IPS DF 6.9 (cell line): ENCODE measurements around the gene SLCO4A1.

Experiments used
- DNase-seq: peaks from one replicate; pipeline ENCODE4 v3.0.0-alpha.2; 2013; ENCODE audit warnings: low read depth, low spot score
- H3K27ac ChIP-seq: one replicate; pipeline ENCODE4 v1.5.1; 2013; ENCODE audit warnings: low read length, control low read depth
- H3K27me3 ChIP-seq: 2 replicates; pipeline ENCODE4 v1.6.1; 2013; ENCODE audit warnings: mild to moderate bottlenecking, low read length; ENCODE audit not compliant: control insufficient read depth, insufficient read depth
- H3K36me3 ChIP-seq: 2 replicates; pipeline ENCODE4 v1.6.1; 2013; ENCODE audit warnings: low read length; ENCODE audit not compliant: control insufficient read depth, insufficient read depth
- H3K4me1 ChIP-seq: 2 replicates; pipeline ENCODE4 v1.6.1; 2013; ENCODE audit warnings: low read length; ENCODE audit not compliant: control insufficient read depth, insufficient read depth
- H3K4me3 ChIP-seq: 2 replicates; pipeline ENCODE4 v1.5.1; 2013; ENCODE audit warnings: mild to moderate bottlenecking, low read length
- H3K9me3 ChIP-seq: 2 replicates; pipeline ENCODE4 v1.6.1; 2013; ENCODE audit warnings: low read length, inconsistent platforms; ENCODE audit not compliant: control insufficient read depth, insufficient read depth
- WGBS: extraction: QIAGEN DNeasy Blood & Tissue Kit; methylation state at CpG from one replicate; pipeline ENCODE4 v1.1.7; 2013; ENCODE audit warnings: mixed read lengths, missing lambda C conversion rate; ENCODE audit not compliant: insufficient read length, insufficient coverage; 5-methylcytosine and 5-hydroxymethylcytosine counted together

Gene SLCO4A1

DNA sequence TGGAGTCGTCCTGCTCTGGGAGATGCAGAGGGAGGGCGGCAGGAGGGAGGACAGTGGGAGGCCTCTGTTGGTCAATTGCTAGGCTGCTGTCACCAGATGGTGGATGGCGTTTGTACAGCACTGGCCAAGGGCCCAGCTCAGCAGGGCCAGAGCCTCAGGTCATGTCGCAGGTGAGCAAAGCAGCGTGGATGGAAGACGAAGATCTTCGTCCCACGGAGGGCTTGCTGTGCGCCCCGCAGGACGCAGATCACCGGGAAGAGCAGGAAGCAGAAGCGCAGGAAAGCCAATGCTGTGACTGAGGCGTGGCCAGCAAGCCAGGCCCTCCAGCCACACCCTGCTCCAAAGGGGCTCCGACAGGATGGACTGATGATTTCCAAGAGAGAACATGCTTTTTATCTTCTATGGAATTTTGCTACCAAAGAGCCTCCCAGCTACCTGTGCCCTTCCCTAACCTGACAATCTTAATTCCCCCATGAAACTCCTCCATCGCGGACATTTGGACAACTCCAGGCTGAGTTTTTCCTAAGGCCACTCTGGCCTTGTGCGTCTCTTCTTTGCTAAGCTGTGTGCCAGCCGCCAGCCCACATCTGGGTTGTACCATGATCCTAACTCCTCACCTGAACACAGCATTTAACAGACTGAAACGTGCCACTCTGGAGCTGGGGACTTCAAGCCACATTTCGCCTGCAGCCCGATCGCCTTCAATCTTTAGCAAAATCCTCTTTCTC lies 3.5 kb upstream of the SLCO4A1 start:
- peaks cover 9% of the 10 kb centered on the region for H3K4me1 ChIP-seq
- H3K36me3 ChIP-seq, result no peaks in the 10 kb centered on the region; the same call in 1 of the 2 replicates
- H3K4me3 ChIP-seq, result no peak overlapping the region
- H3K9me3 ChIP-seq, result no peaks in the 10 kb centered on the region
- H3K27ac ChIP-seq, result no peak overlapping the region
- H3K27me3 ChIP-seq, result peaks cover 9% of the 10 kb centered on the region; the same call in 1 of the 2 replicates
- no CpG with 5 or more reads among the region's 23 CpGs for WGBS
- DNase-seq, result no peak

DNA sequence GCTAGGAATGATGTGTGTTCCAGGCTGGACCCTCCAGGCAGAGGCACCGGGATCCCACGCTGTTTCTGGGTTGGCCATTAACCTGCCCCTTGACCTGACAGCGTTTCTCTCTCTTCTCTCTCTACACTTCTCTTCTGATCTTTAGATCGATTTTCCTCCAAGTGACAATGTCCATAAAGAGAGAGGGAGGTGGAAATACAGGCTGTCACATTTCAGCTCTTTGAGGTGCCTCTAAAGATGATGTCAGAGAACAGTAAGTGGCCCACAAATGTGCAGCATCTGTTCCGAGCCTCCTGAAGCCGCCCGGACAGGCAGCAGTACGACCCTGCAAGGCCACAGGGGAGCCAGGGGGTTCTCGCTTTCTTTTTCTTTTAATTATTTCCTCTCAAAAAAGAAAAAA lies 2.5 kb upstream of the SLCO4A1 start:
- no peak for DNase-seq
- H3K4me3 ChIP-seq, result no peak overlapping the region
- no CpG with 5 or more reads among the region's 9 CpGs for WGBS
- H3K27me3 ChIP-seq, result peaks cover 9% of the 10 kb centered on the region; the same call in 1 of the 2 replicates
- no peak overlapping the region for H3K27ac ChIP-seq
- peaks cover 5% of the 10 kb centered on the region for H3K4me1 ChIP-seq
- no peaks in the 10 kb centered on the region for H3K9me3 ChIP-seq
- H3K36me3 ChIP-seq, result no peaks in the 10 kb centered on the region; the same call in 1 of the 2 replicates

DNA sequence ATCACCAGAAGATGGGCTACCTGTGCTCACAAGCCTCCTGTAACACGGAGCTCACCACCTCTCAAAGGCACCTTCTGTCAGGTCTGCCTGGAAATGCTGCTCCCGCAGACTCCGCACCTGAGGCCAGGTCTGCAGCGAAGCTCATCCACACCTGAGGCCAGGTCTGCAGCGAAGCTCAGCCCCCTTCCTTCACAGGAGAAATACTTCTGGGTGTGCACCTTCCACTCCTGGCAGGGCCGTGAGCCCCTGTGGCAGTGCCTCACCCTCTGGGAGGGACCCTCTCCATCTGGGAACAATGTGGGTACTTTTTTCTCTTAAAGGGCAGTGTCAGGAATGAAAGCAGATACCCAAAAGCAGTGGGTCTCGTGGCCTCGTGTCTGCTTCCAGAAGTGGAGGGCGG lies 1.4 kb upstream of the SLCO4A1 start:
- Histone ChIP-seq H3K27me3 (peaks cover 9% of the 10 kb centered on the region; the same call in 1 of the 2 replicates), H3K4me3 (no peak overlapping the region), H3K27ac (no peak overlapping the region), H3K4me1 (peaks cover 5% of the 10 kb centered on the region), H3K9me3 (no peaks in the 10 kb centered on the region), H3K36me3 (no peaks in the 10 kb centered on the region; the same call in 1 of the 2 replicates)
- WGBS, result no CpG with 5 or more reads among the region's 9 CpGs
- DNase-seq, result no peak

DNA sequence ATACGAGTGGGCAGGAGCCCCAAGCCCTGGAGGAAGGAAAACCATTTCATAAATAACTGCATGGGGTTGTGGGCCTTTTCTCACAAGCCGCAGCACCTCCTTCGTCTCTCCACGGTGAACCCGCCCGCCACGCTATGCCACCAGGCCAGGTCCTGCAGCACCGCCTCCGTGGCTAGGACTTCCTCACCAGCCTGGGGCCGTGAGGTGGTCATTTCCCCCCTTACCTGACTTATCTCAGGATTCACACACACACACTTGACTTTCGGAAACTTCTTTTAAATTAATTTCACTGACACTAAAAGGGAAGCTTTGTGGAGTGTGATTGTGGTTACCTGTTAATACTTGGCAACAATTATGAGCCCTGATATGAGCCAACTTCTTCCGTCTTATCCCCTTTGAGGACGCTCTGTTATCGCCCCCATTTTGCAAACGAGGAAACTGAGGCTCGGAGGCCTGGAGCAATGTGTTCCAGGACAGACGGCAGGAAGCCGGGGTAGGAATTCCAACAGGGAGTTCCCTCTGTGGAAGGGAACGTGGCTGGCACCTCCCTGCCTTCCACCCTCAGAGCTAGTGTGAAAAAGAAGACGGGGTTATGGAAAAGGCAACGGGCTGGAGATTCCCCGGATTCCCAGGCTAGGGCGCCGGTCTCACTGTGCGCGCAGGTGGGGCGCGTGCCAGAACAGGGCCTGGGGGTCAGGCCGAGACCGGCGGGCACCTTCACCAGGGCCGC lies 817 bp upstream of the SLCO4A1 start:
- peaks cover 9% of the 10 kb centered on the region; the same call in 1 of the 2 replicates for H3K27me3 ChIP-seq
- H3K4me1 ChIP-seq, result peaks cover 2% of the 10 kb centered on the region; the same call in 1 of the 2 replicates
- DNase-seq, result no peak
- H3K27ac ChIP-seq, result no peak overlapping the region
- H3K4me3 ChIP-seq, result peak overlapping the region; percentile 76; the same call in 1 of the 2 replicates
- no CpG with 5 or more reads among the region's 32 CpGs for WGBS
- H3K36me3 ChIP-seq, result no peaks in the 10 kb centered on the region; the same call in 1 of the 2 replicates
- no peaks in the 10 kb centered on the region for H3K9me3 ChIP-seq

DNA sequence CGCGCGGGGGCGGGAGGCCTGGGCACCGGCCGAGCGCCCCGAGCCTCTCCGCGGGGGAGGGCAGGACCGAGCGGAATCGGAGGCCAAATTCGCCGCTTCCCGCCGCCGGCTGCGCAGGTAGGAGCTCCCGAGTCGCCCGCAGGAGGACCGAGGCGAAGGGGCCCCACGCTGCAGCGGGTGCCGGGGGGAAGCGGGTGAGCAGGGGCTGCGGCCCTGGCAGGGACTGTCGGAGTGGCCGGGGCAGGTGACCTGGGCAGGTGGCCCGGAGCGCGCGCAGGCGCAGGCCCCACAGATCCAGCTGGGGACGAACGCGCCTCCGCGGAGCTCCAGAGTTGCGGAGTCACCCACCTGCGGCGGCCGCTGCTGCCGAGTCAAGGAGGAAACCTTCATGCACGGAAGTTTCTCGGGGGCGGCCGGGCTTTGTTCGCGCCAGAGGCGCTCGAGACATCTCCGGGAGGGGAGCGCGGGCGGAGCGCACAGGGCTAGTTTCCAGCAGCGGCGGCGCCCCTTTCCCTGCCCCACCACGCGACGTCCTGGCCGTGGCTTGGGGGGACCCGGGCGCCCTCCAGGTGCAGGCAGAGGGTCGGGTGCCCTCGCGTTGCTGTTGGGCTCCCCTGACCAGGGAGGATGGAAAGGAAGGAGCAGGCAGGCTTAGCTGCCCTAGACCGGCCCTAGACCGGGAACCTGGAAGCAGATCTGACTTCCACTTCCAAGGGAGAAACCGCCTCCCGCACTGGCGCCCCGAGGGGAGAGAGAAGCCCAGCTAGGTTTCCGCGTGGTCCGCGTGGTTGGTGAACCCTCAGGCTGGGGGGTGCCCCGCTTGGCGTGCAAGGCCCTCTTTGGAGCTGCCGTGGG lies 590 bp downstream of the SLCO4A1 start:
- 0 out of 2 replicates have a peak, but pooled peaks cover 2% of the 10 kb centered on the region for H3K4me1 ChIP-seq
- H3K4me3 ChIP-seq, result peak overlapping the region; percentile 76; the same call in 1 of the 2 replicates
- H3K27me3 ChIP-seq, result peaks cover 9% of the 10 kb centered on the region; the same call in 1 of the 2 replicates
- H3K27ac ChIP-seq, result no peak overlapping the region
- no peaks in the 10 kb centered on the region; the same call in 1 of the 2 replicates for H3K36me3 ChIP-seq
- H3K9me3 ChIP-seq, result no peaks in the 10 kb centered on the region
- no peak for DNase-seq
- WGBS, result no CpG with 5 or more reads among the region's 84 CpGs

DNA sequence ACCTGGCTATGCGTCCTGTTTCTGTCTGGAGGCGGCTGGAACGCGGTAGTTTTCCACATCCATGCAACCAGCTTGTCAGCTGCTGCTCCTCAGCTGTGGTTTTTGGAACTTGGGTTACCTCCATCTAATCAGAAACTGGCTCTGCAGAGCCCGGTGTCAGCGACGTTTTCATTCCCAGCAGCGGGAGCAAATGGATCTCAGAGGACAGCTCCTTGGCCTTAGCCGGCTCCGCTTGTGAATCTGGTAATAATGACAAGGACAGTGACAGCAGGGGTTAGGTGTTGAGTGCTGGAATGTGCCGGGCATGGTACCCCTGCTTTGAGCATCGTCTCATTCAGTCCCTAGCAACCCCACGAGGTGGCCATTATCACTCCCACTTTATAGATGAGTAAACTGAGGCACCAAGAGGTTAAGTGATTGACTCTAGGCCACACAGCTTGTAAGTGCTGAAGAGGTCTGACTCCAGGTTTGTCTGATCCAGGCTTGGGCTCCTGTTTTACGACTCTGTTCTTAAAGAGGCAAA lies 1.3 kb downstream of the SLCO4A1 start:
- WGBS, result no CpG with 5 or more reads among the region's 14 CpGs
- Histone ChIP-seq H3K9me3 (no peaks in the 10 kb centered on the region), H3K4me3 (peak overlapping the region; percentile 76; the same call in 1 of the 2 replicates), H3K27me3 (peaks cover 9% of the 10 kb centered on the region; the same call in 1 of the 2 replicates), H3K36me3 (no peaks in the 10 kb centered on the region; the same call in 1 of the 2 replicates), H3K27ac (no peak overlapping the region), H3K4me1 (0 out of 2 replicates have a peak, but pooled peaks cover 2% of the 10 kb centered on the region)
- DNase-seq, result no peak

DNA sequence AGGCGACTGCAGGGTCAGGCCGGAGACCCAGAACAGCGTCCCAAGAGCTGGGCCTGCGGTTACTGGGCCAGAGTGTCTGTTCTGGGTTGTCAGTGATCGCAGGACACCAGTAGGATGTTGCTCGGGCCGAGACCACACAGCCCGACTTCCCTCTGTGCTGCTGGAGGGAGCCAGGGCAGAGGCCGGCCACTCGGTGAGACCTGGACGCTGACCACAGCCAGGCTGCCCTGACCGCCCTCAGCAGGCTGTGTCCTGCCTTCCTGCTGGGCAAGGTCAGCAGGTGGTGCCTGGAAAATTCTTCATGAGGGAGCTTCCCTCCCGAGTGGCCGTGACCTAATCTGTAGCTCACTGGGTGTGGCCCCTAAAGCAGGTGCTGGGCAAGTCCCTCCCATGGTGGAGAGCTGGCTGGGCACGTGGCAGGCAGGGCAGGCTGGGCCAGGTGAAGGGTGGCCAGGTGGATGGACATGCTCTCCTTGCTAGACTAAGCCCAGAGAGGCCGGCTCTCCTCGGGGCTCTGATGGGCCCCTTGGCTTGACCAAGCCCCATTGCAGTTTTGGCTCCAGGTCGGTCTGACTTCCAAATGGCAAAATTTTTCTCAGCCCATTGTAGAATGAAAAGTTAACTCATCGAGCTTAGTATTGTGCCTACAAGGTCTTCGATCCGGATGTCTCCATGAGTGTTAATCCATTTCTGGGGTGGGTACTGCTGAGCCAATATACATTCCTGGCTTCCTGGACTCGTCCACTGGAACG lies 1.9 kb downstream of the SLCO4A1 start:
- Histone ChIP-seq H3K4me3 (no peak overlapping the region), H3K27ac (no peak overlapping the region), H3K27me3 (peaks cover 9% of the 10 kb centered on the region; the same call in 1 of the 2 replicates), H3K36me3 (no peaks in the 10 kb centered on the region; the same call in 1 of the 2 replicates), H3K9me3 (no peaks in the 10 kb centered on the region), H3K4me1 (0 out of 2 replicates have a peak, but pooled peaks cover 2% of the 10 kb centered on the region)
- no CpG with 5 or more reads among the region's 23 CpGs for WGBS
- DNase-seq, result no peak

DNA sequence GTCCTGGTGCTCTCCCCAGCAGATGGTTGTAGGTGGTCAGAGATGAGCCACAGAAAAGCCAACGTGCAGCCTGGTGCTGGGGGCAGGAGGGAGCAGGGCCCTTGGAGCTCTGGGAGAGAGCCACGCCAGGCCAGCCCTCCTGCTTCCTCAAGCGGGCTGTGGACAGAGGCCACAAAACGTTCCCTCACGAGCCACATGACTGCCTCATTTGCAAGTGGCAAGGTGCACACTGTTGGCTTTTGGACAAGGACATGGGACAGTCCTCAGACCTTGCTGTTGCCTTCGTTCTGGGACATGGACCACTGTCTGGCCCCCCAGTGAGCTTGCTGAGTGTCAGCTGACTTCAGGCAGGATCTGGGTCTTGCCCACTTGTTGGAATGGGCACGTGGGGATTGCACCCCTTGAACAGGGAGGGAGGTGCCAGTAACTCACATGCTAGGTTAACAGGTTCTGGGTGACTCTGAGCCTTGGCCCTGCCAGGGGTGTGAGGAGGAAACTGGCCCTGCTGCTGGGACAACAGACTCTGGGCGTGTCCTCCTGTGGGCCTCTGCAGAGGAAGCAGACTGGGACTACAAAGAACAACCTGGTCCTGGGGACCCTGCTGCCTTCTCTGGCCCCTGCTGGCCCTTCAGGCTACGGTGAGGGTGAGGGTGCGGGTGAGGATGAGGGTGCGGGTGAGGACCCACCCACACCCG lies 2.6 kb downstream of the SLCO4A1 start:
- Histone ChIP-seq H3K4me1 (0 out of 2 replicates have a peak, but pooled peaks cover 2% of the 10 kb centered on the region), H3K27ac (no peak overlapping the region), H3K9me3 (no peaks in the 10 kb centered on the region), H3K36me3 (no peaks in the 10 kb centered on the region; the same call in 1 of the 2 replicates), H3K27me3 (peaks cover 9% of the 10 kb centered on the region; the same call in 1 of the 2 replicates), H3K4me3 (no peak overlapping the region)
- no peak for DNase-seq
- no CpG with 5 or more reads among the region's 12 CpGs for WGBS

DNA sequence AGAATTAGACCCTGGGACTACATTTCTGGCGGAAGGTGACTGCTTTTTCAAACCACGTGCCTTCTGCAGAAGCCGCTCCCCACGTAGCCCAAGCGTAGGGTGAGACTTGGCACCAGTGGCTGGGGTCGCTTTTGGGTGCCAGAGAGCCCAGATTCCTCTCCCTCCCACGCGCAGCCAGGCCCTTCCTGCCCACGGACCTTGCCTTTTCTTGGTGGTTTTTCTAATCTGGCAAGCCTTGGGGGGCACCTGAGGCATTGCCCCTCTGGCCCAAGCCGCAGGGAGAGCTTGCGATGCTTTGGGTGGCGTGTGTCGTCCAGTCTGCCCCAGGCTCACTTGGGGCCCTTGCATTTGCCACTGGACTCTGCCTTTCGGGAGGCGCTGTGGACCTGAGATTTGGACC lies 3.3 kb downstream of the SLCO4A1 start:
- Histone ChIP-seq H3K27ac (no peak overlapping the region), H3K9me3 (no peaks in the 10 kb centered on the region), H3K4me3 (no peak overlapping the region), H3K27me3 (peaks cover 9% of the 10 kb centered on the region; the same call in 1 of the 2 replicates), H3K4me1 (0 out of 2 replicates have a peak, but pooled peaks cover 2% of the 10 kb centered on the region), H3K36me3 (no peaks in the 10 kb centered on the region; the same call in 1 of the 2 replicates)
- DNase-seq, result no peak
- no CpG with 5 or more reads among the region's 15 CpGs for WGBS
